H54 (cell line): ENCODE data around the gene SLF1.
"Not testable (repeated sequence)": the region's sequence is repeated elsewhere in the genome, so short reads cannot be mapped to it uniquely, and the experiment has no call there.

Source experiments
- DNase-seq: peaks from one replicate; pipeline ENCODE4 v3.0.0; 2011; ENCODE audit warnings: low spot score, mixed read lengths; ENCODE audit not compliant: insufficient read length
- FAIRE-seq: peaks from 3 replicates; lab custom pipeline; 2011; peaks lifted over from hg19 to GRCh38; lab: Jason Lieb, UNC
- POLR2A ChIP-seq: IDR thresholded peaks from 2 replicates; pipeline ENCODE4 v1.6.1; 2011; ENCODE audit warnings: low read depth, mild to moderate bottlenecking, low read length

SLF1 gene

DNA sequence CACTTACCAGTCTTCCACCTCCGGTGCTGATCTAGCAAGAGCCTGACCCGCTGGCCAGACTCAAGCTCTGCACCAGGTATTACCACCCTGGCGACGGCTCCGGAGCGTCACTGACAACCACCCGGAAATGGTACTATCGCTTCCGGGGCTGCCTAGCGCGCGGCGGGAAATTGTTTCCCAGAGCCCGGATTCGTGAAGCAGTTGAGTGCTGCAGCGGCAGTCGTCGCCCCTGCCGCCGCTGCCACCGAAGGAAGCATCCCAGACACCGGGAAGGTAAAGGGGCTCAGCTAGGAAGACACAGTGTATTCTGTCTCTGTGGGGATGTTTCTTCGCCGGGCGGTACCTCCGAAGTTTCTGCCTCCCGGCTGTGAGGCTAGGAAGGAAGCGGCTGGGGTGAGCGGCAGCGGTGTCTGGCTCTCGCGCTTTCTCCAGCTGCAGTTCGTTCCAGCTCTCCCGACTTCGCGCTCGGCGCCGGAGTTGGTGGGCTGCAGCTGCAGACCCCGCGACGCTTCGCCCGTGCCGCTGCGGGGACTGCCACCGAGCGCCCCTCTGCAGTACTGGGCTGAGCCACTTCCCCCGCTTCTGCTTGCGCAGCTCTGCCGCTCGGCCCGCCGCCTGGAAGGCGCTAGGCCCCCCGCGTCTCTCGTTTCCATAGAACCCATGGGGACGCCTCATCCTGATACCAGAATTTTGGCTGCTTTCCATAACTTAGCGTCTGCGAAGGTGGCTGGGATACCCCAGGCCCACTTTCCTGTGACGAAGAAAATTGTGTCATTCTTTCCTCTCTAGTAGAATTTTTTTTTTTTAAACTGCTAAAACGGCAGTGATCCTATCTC lies at the start of gene SLF1, which contains the start of gene KIAA0825:
TSS of gene SLF1 (plus strand) at position 177 of the 836 bp plus-strand sequence. CDS start 10,142 bp downstream, outside the sequence.
TSS of gene KIAA0825 (minus strand) at position 112 of the 836 bp plus-strand sequence. CDS start 81,478 bp downstream, outside the sequence.
- DNase-seq = peak; percentile 65
- peak; percentile 61 for FAIRE-seq
- TF ChIP-seq POLR2A = peak; percentile 87

DNA sequence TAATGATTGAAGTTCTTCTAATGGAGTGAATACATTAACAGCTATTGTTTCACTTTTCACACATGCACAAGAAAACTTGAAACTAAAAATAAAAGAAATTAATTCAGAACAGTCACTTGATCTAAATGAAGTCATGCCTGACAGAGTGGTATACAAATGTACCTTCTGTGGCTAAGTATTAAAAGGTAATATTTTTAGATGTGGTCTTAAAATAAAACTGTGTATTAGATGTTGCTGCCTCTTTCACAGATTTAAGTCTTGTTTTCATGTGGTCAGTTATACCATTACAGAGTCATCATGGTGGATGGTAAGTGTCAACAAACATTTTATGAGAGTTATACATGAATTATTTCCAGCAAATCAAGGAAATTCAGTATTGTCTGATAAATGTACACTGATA lies 47.1 kb upstream of the SLF1 start:
- no peak for TF ChIP-seq POLR2A
- FAIRE-seq (no peak), DNase-seq (no peak)

DNA sequence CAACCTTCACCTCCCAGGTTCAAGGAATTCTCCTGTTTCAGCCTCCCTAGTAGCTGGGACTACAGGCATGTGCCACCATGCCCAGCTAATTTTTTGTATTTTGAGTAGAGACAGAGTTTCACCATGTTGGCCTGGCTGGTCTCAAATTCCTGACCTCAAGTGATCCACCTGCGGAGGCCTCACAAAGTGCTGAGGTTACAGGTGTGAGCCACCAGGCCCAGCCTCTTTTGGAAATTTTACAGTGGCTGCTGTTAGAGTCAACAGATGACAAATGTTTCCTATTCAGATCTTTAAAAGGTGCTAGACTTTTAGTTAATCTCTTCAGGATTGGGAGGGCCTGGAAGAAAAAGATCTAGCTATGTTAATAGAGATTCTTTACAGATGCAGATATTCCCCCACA lies 45.1 kb upstream of the SLF1 start:
- DNase-seq, FAIRE-seq: not testable (repeated sequence)

DNA sequence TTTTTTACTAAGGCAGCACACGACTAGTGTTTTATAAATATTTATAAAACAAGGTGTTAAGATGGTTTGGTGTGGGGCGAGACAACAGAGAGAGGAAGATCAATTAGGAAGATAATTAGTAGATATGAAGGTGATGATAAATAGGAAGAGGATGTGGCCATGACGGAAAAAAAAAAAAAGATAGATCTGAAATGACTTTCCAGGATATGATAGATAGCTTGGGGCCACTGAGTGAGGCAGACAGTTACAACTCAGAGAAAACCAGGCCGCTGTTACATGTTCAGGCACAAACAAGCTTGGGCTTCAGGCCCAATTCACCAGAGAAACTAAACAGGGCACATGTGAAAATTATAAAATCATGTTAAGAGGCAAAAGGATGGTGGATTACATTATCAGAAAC lies 43.3 kb upstream of the SLF1 start:
- no peak for TF ChIP-seq POLR2A
- no peak for DNase-seq
- FAIRE-seq = no peak

DNA sequence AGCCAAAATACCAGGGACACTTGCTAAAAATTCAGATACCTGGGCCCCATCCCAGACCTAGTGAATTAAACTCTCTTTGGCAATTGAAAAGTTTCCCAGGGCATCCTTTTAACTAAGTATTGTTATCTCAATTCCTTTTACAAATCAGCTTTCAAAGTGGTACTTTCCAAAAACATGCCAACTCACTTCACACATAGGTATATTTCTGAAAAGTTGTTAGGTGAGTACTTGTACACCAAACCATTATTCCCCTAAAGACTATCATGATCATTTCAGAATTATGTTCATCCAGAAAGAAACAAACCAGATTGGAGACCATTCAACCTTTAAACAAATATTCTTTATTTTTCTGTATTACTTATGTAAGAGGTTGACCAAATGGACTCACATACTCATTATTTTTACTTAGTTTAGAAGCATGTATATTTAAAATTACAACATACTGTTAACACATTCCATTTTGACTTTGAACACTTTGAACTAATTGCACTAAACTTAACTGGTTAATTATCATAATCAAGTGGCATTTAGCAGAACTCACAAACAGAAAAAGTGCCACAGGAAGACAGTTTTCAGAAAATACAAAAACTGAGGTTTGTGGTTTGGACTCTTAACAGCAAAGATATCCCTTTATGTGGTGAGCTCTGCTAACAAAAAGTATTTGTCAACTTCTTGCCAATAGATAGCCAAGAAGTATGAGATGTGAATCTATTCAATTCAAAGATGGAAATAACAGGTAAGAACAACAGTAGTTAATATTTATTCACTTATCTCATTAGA lies 40.8 kb upstream of the SLF1 start:
- FAIRE-seq = no peak
- no peak for TF ChIP-seq POLR2A

DNA sequence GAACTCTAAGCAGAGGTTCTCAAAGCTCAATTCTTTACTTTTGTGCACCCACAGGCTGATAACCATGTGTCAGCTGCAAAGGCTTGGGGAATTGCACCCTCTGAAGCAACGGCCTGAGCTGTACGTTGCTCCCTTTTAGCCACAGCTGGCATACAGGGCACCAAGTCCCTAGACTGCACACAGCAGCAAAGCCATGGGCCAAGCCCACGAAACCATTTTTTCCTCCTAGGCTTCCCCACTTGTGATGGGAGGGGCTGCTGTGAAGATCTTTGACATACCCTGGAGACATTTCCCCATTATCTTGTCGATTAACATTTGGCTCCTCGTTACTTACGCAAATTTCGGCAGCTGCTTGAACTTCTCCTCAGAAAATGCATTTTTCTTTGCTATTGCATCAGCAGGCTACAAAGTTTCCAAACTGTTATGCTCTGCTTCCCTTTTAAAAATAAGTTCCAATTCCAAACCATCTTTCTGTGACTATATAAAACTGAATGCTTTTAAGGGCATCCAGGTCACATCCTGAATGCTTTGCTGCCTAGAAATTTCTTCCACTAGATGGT lies 23.1 kb upstream of the SLF1 start:
- TF ChIP-seq POLR2A = no peak
- FAIRE-seq = no peak
- DNase-seq = no peak

More for the DNA sequence above, 40.8 kb upstream of the SLF1 start:
- DNase-seq = no peak

DNA sequence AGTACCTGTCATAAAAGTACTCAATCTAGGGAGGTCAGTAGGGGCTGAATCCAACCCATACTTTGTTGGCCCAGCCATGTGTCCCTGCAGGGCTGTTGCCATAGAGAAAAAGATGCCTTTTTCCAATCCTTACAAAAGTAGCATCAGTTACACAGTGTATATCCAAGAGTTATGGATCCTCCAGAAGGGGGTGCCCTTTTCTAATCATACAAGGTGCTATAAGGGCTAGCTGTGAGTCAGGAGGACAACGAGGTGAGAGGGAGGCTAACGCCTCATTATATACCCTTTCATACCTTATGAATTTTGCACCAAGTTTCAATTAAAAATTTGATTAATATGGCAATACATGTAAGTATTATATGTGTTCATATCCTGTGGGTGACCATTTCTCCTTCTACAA lies 4.9 kb upstream of the SLF1 start:
- DNase-seq (no peak), FAIRE-seq (no peak)

DNA sequence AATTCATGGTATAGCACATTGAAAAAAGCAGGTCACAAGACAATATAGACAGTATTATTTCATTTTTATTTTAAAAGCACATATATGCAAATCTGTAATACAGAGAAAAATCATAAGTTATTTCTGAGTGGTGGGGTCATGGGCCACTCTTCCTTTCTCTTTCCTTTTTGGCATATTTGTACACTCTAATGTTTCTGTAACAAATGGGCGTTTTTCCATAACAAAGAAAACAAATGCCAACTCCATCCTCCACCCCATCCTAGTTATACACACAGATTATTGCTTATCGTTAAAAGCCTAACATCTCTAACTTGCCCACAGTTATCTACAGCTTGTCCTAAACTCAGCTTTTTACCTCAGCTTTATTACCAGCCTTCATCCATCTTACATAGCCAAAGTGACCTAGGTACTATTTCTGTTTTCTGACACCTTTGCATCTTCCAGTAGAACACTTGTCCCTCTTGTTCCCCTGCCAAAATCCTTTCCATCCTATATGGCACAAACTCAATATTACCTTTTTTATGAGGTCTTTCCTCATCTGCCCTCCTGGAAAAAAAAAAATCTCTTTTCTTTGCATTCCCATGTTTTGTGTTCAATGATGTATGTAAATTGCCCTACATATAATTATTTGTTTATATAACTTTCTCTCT lies 4.2 kb upstream of the SLF1 start:
- DNase-seq (no peak), FAIRE-seq (peak; percentile 27)
- no peak for TF ChIP-seq POLR2A

More for the DNA sequence above, 4.9 kb upstream of the SLF1 start:
- TF ChIP-seq POLR2A = no peak

DNA sequence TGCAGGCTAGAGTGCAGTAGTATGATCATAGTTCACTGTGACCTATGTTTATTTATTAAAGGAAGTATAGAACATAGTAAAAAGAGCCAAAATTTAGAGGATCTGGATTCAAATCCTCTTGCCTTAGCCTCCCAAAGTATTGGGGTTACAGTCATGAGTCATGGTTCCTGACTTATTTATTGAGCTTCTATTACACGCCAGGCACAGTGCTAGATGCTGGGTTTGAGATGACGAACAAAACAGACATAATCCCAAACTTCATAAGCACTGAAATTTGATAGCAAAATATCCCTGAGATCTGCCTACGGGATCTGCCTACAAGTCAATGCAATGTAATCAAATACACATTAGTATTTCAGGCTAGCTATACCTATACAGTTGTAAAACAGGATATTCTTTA lies 2.6 kb upstream of the SLF1 start:
- peak; percentile 57 for FAIRE-seq
- DNase-seq = no peak
- TF ChIP-seq POLR2A = no peak

DNA sequence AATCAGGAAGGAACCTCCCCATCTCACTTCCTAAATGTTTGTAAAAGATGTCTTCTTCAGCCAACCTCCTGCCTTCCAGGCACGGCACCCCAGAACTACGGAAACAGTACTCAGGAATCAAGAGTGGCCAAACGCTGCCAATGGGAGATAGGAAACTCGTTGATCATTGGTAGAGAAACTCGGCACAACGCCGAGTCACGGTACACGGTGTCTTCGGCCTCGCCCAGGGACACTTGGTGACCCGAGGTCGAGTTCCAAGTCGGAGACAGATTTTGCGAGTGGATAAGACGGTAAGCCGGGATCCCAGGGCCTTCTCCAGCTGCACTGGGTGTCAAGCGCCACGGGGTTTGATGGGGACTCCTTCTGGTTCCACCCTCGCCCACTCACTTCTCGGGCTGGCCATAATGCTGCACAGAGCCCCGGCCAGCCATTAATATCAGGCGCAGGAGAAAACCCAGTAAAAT lies 408 bp upstream of the SLF1 start:
- FAIRE-seq (peak; percentile 98), DNase-seq (peak; percentile 22)
- no peak; the same call in 1 of the 2 replicates for TF ChIP-seq POLR2A

DNA sequence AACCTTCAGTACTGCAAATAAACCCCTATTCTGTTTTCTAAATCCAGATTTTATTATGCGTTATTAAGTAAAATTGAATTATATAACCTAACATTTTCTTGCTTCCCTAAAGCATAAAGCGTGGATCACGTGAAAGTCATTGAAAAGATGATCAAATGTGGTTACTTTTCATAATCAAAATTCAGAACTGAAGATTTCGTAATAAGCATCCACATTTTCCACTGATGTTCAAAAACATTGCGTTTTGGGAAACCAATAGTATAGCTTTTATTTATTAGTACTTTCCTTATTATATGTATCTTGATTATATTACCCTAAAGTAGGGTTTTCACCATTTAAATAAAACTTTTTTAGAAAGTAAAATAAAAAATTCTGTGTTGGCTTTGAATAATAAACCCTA lies 1.8 kb downstream of the SLF1 start:
- FAIRE-seq = no peak
- TF ChIP-seq POLR2A = no peak
- no peak for DNase-seq

DNA sequence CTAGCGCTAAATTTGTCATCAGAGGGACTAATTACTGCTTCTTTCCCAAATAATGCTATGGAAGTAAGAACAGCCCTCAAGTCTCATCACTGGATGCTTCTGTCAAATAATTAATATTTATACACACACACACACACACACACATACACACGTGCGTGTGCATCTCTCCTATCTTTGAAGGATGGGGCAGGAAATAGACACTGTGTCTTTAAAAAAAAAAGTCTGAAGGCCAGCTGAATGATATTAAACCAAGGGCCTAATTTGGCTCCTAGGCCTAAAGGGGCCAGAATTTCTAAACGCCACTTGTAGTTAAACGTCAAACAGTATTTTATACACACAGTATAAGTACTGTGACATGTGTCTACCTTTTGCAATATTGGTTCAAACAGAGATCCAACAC lies 3.3 kb downstream of the SLF1 start:
- TF ChIP-seq POLR2A = no peak
- FAIRE-seq (no peak), DNase-seq (no peak)

DNA sequence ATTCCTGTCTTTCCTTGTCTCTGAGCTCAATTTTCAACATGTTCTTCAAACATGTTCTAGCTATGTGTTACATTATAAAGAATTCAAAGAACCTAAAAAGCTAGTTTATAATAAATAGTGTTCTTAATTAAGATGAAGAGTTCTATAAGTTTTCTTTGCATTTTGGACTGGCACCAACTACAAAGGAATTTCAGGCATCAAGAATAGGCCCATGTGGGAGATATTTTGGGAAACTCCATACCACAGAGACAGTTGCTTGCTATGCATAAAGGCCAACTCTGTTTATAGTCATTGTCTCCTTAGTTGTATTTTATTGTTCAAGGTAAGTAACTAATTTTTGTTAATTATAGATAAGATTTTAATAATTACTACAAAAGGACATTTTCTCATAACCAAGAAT lies 4.5 kb downstream of the SLF1 start:
- FAIRE-seq (peak; percentile 66), DNase-seq (no peak)
- no peak for TF ChIP-seq POLR2A
